HEK293 (cell line): ENCODE data around the gene ABHD15.

ENCODE experiments used
- ZNF274 ChIP-seq, 2 experiments: fragments of 200-500 bp in 1 of 2; fragments of 450-650 bp in 1 of 2; sonication (Bioruptor generic) in 1 of 2; formaldehyde crosslinking in 1 of 2; IDR thresholded peaks; 2 replicates each; pipeline versions ENCODE4 v1.5.1 to v1.6.1; 2014 to 2016; ENCODE audit warnings: borderline replicate concordance in 1 of 2, inconsistent platforms in 1 of 2, low read length in 1 of 2, missing biosample characterization in 1 of 2, missing genetic modification characterization in 1 of 2
- TF ChIP-seq, protein P1 (sequence below): fragments of 450-650 bp; formaldehyde crosslinking; IDR thresholded peaks from 2 replicates; pipeline ENCODE4 v1.5.1; 2016; ENCODE audit warnings: missing biosample characterization, missing genetic modification characterization
- TF ChIP-seq, protein P2 (sequence below): fragments of 450-650 bp; formaldehyde crosslinking; IDR thresholded peaks from 2 replicates; pipeline ENCODE4 v1.5.1; 2016; ENCODE audit warnings: missing biosample characterization, missing genetic modification characterization, low read depth
- TF ChIP-seq, protein P3 (sequence below): fragments of 450-650 bp; formaldehyde crosslinking; IDR thresholded peaks from 2 replicates; pipeline ENCODE4 v1.5.1; 2017; ENCODE audit warnings: missing biosample characterization, mild to moderate bottlenecking, missing genetic modification characterization, moderate library complexity

- TF ChIP-seq, protein P1, sequence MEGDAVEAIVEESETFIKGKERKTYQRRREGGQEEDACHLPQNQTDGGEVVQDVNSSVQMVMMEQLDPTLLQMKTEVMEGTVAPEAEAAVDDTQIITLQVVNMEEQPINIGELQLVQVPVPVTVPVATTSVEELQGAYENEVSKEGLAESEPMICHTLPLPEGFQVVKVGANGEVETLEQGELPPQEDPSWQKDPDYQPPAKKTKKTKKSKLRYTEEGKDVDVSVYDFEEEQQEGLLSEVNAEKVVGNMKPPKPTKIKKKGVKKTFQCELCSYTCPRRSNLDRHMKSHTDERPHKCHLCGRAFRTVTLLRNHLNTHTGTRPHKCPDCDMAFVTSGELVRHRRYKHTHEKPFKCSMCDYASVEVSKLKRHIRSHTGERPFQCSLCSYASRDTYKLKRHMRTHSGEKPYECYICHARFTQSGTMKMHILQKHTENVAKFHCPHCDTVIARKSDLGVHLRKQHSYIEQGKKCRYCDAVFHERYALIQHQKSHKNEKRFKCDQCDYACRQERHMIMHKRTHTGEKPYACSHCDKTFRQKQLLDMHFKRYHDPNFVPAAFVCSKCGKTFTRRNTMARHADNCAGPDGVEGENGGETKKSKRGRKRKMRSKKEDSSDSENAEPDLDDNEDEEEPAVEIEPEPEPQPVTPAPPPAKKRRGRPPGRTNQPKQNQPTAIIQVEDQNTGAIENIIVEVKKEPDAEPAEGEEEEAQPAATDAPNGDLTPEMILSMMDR (tag by site-specific recombination): no peak
- TF ChIP-seq ZNF274 (IDR thresholded peaks at IDR 0.05; ENCODE audit: low read length) (no peak), ZNF274 (tag by site-specific recombination; IDR thresholded peaks at IDR 0.05; ENCODE audit: borderline replicate concordance) (no peak)
- TF ChIP-seq, protein P2, sequence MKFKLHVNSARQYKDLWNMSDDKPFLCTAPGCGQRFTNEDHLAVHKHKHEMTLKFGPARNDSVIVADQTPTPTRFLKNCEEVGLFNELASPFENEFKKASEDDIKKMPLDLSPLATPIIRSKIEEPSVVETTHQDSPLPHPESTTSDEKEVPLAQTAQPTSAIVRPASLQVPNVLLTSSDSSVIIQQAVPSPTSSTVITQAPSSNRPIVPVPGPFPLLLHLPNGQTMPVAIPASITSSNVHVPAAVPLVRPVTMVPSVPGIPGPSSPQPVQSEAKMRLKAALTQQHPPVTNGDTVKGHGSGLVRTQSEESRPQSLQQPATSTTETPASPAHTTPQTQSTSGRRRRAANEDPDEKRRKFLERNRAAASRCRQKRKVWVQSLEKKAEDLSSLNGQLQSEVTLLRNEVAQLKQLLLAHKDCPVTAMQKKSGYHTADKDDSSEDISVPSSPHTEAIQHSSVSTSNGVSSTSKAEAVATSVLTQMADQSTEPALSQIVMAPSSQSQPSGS (tag by site-specific recombination): no peak
- TF ChIP-seq, protein P3, sequence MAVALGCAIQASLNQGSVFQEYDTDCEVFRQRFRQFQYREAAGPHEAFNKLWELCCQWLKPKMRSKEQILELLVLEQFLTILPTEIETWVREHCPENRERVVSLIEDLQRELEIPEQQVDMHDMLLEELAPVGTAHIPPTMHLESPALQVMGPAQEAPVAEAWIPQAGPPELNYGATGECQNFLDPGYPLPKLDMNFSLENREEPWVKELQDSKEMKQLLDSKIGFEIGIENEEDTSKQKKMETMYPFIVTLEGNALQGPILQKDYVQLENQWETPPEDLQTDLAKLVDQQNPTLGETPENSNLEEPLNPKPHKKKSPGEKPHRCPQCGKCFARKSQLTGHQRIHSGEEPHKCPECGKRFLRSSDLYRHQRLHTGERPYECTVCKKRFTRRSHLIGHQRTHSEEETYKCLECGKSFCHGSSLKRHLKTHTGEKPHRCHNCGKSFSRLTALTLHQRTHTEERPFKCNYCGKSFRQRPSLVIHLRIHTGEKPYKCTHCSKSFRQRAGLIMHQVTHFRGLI: no peak
These were observed 7.2 kb downstream of the ABHD15 start for GRCh38 chr17:29559640-29560039.
